ENCODE results near the gene ZNF839. TPM values are rescaled to one million over a fixed set of nuclear protein-coding genes. Genes with fewer than 3 reads are reported as not detected.
A peak's percentile ranks its signal among the peaks of the same experiment; 100 is the strongest.

The ZNF839 gene
- polyA plus RNA-seq (2013, experiment 1 of 2) = 8.2 TPM
- 8.3 TPM for polyA plus RNA-seq (2013, experiment 2 of 2)

GRCh38 chr14:102319351-102320032, at the start of gene ZNF839:
ZNF839 (plus strand) TSS chr14:102319746; CDS start chr14:102319766, 20 bp downstream.
- Histone ChIP-seq H2BK15ac (ENCODE audit: low read length) (no peak within 1 kb of the TSS), H2BK12ac (ENCODE audit: low read length) (no peak within 1 kb of the TSS), H3K23ac (ENCODE audit: low read depth, low read length, poor library complexity) (no peak within 1 kb of the TSS), H2BK120ac (ENCODE audit: low read depth, low read length) (no peak within 1 kb of the TSS), H3K9me3 (replicated peaks in 1 of 2; ENCODE audit: control insufficient read depth in 2 of 2, insufficient read depth in 1 of 2, low read depth in 1 of 2, low read length in 2 of 2) (no peaks in the 10 kb centered on the region), H3K27me3 (ENCODE audit: control insufficient read depth in 3 of 3, insufficient read depth in 3 of 3, low read depth in 1 of 3, low read length in 3 of 3) (peaks cover 0 to 1% (median 0%) of the 10 kb centered on the region in 3 experiments), H3K9ac (ENCODE audit: low read depth, low read length, poor library complexity) (peak within 1 kb of the TSS; percentile 74), H4K8ac (ENCODE audit: low read depth, low read length) (peak within 1 kb of the TSS; percentile 89), H2AFZ (ENCODE audit: low read length) (peak within 1 kb of the TSS; percentile 89), H3K18ac (ENCODE audit: low read length) (peak within 1 kb of the TSS; percentile 90), H3K4me3 (ENCODE audit: low read length in 2 of 2) (peak within 1 kb of the TSS; percentile 78 to 90), H3K79me1 (ENCODE audit: low read depth, low read length) (peaks cover 3% of the 10 kb centered on the region), H3K4me2 (ENCODE audit: insufficient read depth, low read length, poor library complexity, severe bottlenecking) (peak within 1 kb of the TSS; percentile 72), H3K4me1 (ENCODE audit: control insufficient read depth in 2 of 2, insufficient read depth in 1 of 2, low read depth in 1 of 2, low read length in 2 of 2) (peaks cover 12 to 14% of the 10 kb centered on the region in 2 donors), H3K4ac (ENCODE audit: low read length) (no peak within 1 kb of the TSS), H4K91ac (ENCODE audit: low read depth, low read length, poor library complexity) (no peak within 1 kb of the TSS), H2AK5ac (ENCODE audit: low read depth, low read length) (peak within 1 kb of the TSS; percentile 88), H3K36me3 (replicated peaks in 1 of 2; ENCODE audit: control insufficient read depth in 2 of 2, insufficient read depth in 2 of 2, low read length in 2 of 2) (peaks cover 2 to 17% of the 10 kb centered on the region in 2 donors), H3K14ac (ENCODE audit: low read length) (no peak within 1 kb of the TSS), H2BK5ac (ENCODE audit: low read length) (no peak within 1 kb of the TSS), H3K27ac (replicated peaks; ENCODE audit: low read length) (no peak within 1 kb of the TSS)
- DNase-seq (ENCODE audit: low spot score) = peak; percentile 80
- no CpG with 5 or more reads among the region's 71 CpGs for WGBS, 2 donors (ENCODE audit: extremely low coverage in 2 of 2, insufficient read length in 2 of 2, insufficient replicate concordance in 1 of 2)

- Histone ChIP-seq H4K91ac (ENCODE audit: low read depth, low read length, poor library complexity) (no peak overlapping the region), H2BK15ac (ENCODE audit: low read length) (no peak overlapping the region), H2AFZ (ENCODE audit: low read length) (no peak overlapping the region), H3K14ac (ENCODE audit: low read length) (no peak overlapping the region), H3K23ac (ENCODE audit: low read depth, low read length, poor library complexity) (no peak overlapping the region), H3K9me3 (replicated peaks in 1 of 2; ENCODE audit: control insufficient read depth in 2 of 2, insufficient read depth in 1 of 2, low read depth in 1 of 2, low read length in 2 of 2) (no peaks in the 10 kb centered on the region), H3K4ac (ENCODE audit: low read length) (no peak overlapping the region), H3K4me2 (ENCODE audit: insufficient read depth, low read length, poor library complexity, severe bottlenecking) (no peak overlapping the region), H2AK5ac (ENCODE audit: low read depth, low read length) (no peak overlapping the region), H3K4me3 (ENCODE audit: low read length in 2 of 2) (no peak overlapping the region), H3K36me3 (replicated peaks in 1 of 2; ENCODE audit: control insufficient read depth in 2 of 2, insufficient read depth in 2 of 2, low read length in 2 of 2) (no peaks in the 10 kb centered on the region), H2BK12ac (ENCODE audit: low read length) (no peak overlapping the region), H3K9ac (ENCODE audit: low read depth, low read length, poor library complexity) (no peak overlapping the region), H3K4me1 (ENCODE audit: control insufficient read depth in 2 of 2, insufficient read depth in 1 of 2, low read depth in 1 of 2, low read length in 2 of 2) (no peaks in the 10 kb centered on the region), H3K27ac (replicated peaks; ENCODE audit: low read length) (no peak overlapping the region), H3K18ac (ENCODE audit: low read length) (no peak overlapping the region), H3K27me3 (ENCODE audit: control insufficient read depth in 3 of 3, insufficient read depth in 3 of 3, low read depth in 1 of 3, low read length in 3 of 3) (no peaks in the 10 kb centered on the region), H2BK5ac (ENCODE audit: low read length) (no peak overlapping the region), H3K79me1 (ENCODE audit: low read depth, low read length) (no peaks in the 10 kb centered on the region), H4K8ac (ENCODE audit: low read depth, low read length) (no peak overlapping the region), H2BK120ac (ENCODE audit: low read depth, low read length) (no peak overlapping the region)
- no CpG with 5 or more reads among the region's 5 CpGs for WGBS, 2 donors (ENCODE audit: extremely low coverage in 2 of 2, insufficient read length in 2 of 2, insufficient replicate concordance in 1 of 2)
- no peak for DNase-seq (ENCODE audit: low spot score)
Measured at GRCh38 chr14:102272392-102272791, 47.2 kb upstream of the ZNF839 start.

GRCh38 chr14:102275866-102276265, 43.7 kb upstream of the ZNF839 start:
- Histone ChIP-seq H3K4me2 (ENCODE audit: insufficient read depth, low read length, poor library complexity, severe bottlenecking) (no peak overlapping the region), H2BK15ac (ENCODE audit: low read length) (no peak overlapping the region), H4K8ac (ENCODE audit: low read depth, low read length) (no peak overlapping the region), H2AK5ac (ENCODE audit: low read depth, low read length) (no peak overlapping the region), H2BK120ac (ENCODE audit: low read depth, low read length) (no peak overlapping the region), H3K9ac (ENCODE audit: low read depth, low read length, poor library complexity) (no peak overlapping the region), H3K27me3 (ENCODE audit: control insufficient read depth in 3 of 3, insufficient read depth in 3 of 3, low read depth in 1 of 3, low read length in 3 of 3) (no peaks in the 10 kb centered on the region), H2AFZ (ENCODE audit: low read length) (no peak overlapping the region), H3K36me3 (replicated peaks in 1 of 2; ENCODE audit: control insufficient read depth in 2 of 2, insufficient read depth in 2 of 2, low read length in 2 of 2) (peaks cover 2 to 4% of the 10 kb centered on the region in 2 donors), H3K27ac (replicated peaks; ENCODE audit: low read length) (no peak overlapping the region), H2BK5ac (ENCODE audit: low read length) (no peak overlapping the region), H3K14ac (ENCODE audit: low read length) (no peak overlapping the region), H3K79me1 (ENCODE audit: low read depth, low read length) (no peaks in the 10 kb centered on the region), H3K18ac (ENCODE audit: low read length) (no peak overlapping the region), H3K4me3 (ENCODE audit: low read length in 2 of 2) (no peak overlapping the region), H4K91ac (ENCODE audit: low read depth, low read length, poor library complexity) (no peak overlapping the region), H3K9me3 (replicated peaks in 1 of 2; ENCODE audit: control insufficient read depth in 2 of 2, insufficient read depth in 1 of 2, low read depth in 1 of 2, low read length in 2 of 2) (no peaks in the 10 kb centered on the region), H3K23ac (ENCODE audit: low read depth, low read length, poor library complexity) (no peak overlapping the region), H2BK12ac (ENCODE audit: low read length) (no peak overlapping the region), H3K4me1 (ENCODE audit: control insufficient read depth in 2 of 2, insufficient read depth in 1 of 2, low read depth in 1 of 2, low read length in 2 of 2) (peaks cover 0 to 4% of the 10 kb centered on the region in 2 donors), H3K4ac (ENCODE audit: low read length) (no peak overlapping the region)
- no peak for DNase-seq (ENCODE audit: low spot score)
- no CpG with 5 or more reads among the region's 7 CpGs for WGBS, 2 donors (ENCODE audit: extremely low coverage in 2 of 2, insufficient read length in 2 of 2, insufficient replicate concordance in 1 of 2)

GRCh38 chr14:102277874-102278630, 41.5 kb upstream of the ZNF839 start:
- Histone ChIP-seq H3K18ac (ENCODE audit: low read length) (no peak overlapping the region), H3K27ac (replicated peaks; ENCODE audit: low read length) (no peak overlapping the region), H2AFZ (ENCODE audit: low read length) (no peak overlapping the region), H3K4me2 (ENCODE audit: insufficient read depth, low read length, poor library complexity, severe bottlenecking) (no peak overlapping the region), H3K9me3 (replicated peaks in 1 of 2; ENCODE audit: control insufficient read depth in 2 of 2, insufficient read depth in 1 of 2, low read depth in 1 of 2, low read length in 2 of 2) (no peaks in the 10 kb centered on the region), H2BK5ac (ENCODE audit: low read length) (no peak overlapping the region), H3K14ac (ENCODE audit: low read length) (no peak overlapping the region), H2BK120ac (ENCODE audit: low read depth, low read length) (no peak overlapping the region), H2BK12ac (ENCODE audit: low read length) (no peak overlapping the region), H3K9ac (ENCODE audit: low read depth, low read length, poor library complexity) (no peak overlapping the region), H2BK15ac (ENCODE audit: low read length) (no peak overlapping the region), H3K27me3 (ENCODE audit: control insufficient read depth in 3 of 3, insufficient read depth in 3 of 3, low read depth in 1 of 3, low read length in 3 of 3) (no peaks in the 10 kb centered on the region), H3K4ac (ENCODE audit: low read length) (no peak overlapping the region), H3K4me3 (ENCODE audit: low read length in 2 of 2) (no peak overlapping the region), H2AK5ac (ENCODE audit: low read depth, low read length) (no peak overlapping the region), H4K91ac (ENCODE audit: low read depth, low read length, poor library complexity) (no peak overlapping the region), H3K23ac (ENCODE audit: low read depth, low read length, poor library complexity) (no peak overlapping the region), H3K79me1 (ENCODE audit: low read depth, low read length) (no peaks in the 10 kb centered on the region), H3K36me3 (replicated peaks in 1 of 2; ENCODE audit: control insufficient read depth in 2 of 2, insufficient read depth in 2 of 2, low read length in 2 of 2) (peaks cover 2 to 4% of the 10 kb centered on the region in 2 donors), H4K8ac (ENCODE audit: low read depth, low read length) (no peak overlapping the region), H3K4me1 (ENCODE audit: control insufficient read depth in 2 of 2, insufficient read depth in 1 of 2, low read depth in 1 of 2, low read length in 2 of 2) (peaks cover 0 to 4% of the 10 kb centered on the region in 2 donors)
- no CpG with 5 or more reads among the region's 7 CpGs for WGBS, 2 donors (ENCODE audit: extremely low coverage in 2 of 2, insufficient read length in 2 of 2, insufficient replicate concordance in 1 of 2)
- no peak for DNase-seq (ENCODE audit: low spot score)

Measured in neuronal stem cell (in vitro differentiated cells).